Measurements from ENCODE around the gene CALML5.

GRCh38 chr10:5508786-5509185, 9.4 kb upstream of the CALML5 start:
- TF ChIP-seq POLR2AphosphoS5 (IDR thresholded peaks at IDR 0.05) (no peak), POLR2A (IDR thresholded peaks at IDR 0.05) (no peak), EP300 (IDR thresholded peaks at IDR 0.05; ENCODE audit: low read depth) (no peak)
- TF ChIP-seq, protein P1, sequence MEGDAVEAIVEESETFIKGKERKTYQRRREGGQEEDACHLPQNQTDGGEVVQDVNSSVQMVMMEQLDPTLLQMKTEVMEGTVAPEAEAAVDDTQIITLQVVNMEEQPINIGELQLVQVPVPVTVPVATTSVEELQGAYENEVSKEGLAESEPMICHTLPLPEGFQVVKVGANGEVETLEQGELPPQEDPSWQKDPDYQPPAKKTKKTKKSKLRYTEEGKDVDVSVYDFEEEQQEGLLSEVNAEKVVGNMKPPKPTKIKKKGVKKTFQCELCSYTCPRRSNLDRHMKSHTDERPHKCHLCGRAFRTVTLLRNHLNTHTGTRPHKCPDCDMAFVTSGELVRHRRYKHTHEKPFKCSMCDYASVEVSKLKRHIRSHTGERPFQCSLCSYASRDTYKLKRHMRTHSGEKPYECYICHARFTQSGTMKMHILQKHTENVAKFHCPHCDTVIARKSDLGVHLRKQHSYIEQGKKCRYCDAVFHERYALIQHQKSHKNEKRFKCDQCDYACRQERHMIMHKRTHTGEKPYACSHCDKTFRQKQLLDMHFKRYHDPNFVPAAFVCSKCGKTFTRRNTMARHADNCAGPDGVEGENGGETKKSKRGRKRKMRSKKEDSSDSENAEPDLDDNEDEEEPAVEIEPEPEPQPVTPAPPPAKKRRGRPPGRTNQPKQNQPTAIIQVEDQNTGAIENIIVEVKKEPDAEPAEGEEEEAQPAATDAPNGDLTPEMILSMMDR (IDR thresholded peaks at IDR 0.05) = no peak

All from transverse colon (tissue), 4 donors.